Osteocyte (in vitro differentiated cells): ENCODE results near the gene IFNG-AS1. TPM values are rescaled to one million over a fixed set of nuclear protein-coding genes. Genes with fewer than 3 reads are reported as not detected.
A peak's percentile ranks its signal among the peaks of the same experiment; 100 is the strongest.

Experiments
- DNase-seq: peaks from one replicate; pipeline ENCODE4 v3.0.0; 2021; ENCODE audit warnings: mixed read lengths; ENCODE audit not compliant: unreplicated experiment; ENCODE audit errors: extremely low spot score
- H3K27ac Mint-ChIP-seq: one replicate; pipeline ENCODE4 v1.8.0; 2021; ENCODE audit warnings: mild to moderate bottlenecking, mixed read lengths; ENCODE audit not compliant: unreplicated experiment
- H3K27me3 Mint-ChIP-seq: one replicate; pipeline ENCODE4 v1.8.0; 2021; ENCODE audit warnings: mixed read lengths; ENCODE audit not compliant: unreplicated experiment
- H3K36me3 Mint-ChIP-seq: one replicate; pipeline ENCODE4 v1.8.0; 2021; ENCODE audit warnings: mixed read lengths; ENCODE audit not compliant: unreplicated experiment
- H3K4me1 Mint-ChIP-seq: one replicate; pipeline ENCODE4 v1.8.0; 2021; ENCODE audit warnings: mixed read lengths; ENCODE audit not compliant: unreplicated experiment
- H3K4me3 Mint-ChIP-seq: one replicate; pipeline ENCODE4 v1.8.0; 2021; ENCODE audit warnings: mild to moderate bottlenecking, moderate library complexity, mixed read lengths; ENCODE audit not compliant: unreplicated experiment
- H3K9me3 Mint-ChIP-seq: one replicate; pipeline ENCODE4 v1.8.0; 2021; ENCODE audit warnings: mixed read lengths; ENCODE audit not compliant: unreplicated experiment
- total RNA-seq: library from RNA; stranded (reverse); gene quantifications from 2 replicates; pipeline ENCODE4 v1.2.1, GENCODE V29; 2021
- TF ChIP-seq, protein P1 (sequence below): fragments of 200-600 bp; sonication (generic); IDR thresholded peaks from 2 replicates; pipeline ENCODE4 v1.5.0; 2021; ENCODE audit warnings: antibody characterized with exemption, mild to moderate bottlenecking, moderate library complexity

IFNG-AS1 gene
- total RNA-seq, 1 donor from 2014 or later = not detected

DNA sequence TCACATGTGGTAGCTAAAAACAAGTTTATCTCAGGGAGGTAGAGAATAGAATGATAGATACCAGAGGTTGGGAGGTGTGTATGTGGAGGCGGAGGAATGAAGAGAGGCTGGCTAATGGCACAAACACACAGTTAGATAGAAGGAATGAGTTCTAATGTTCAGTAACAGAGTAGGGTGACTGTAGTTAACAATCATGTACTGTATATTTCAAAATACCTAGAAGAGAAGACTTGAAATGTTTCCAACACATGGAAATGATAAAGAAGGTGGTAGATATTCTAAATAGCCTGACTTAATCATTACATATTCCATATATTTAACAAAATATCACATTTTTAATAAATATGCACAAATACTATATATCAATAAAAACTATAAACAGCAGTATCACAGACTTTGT is 8.9 kb upstream of the IFNG-AS1 start:
- Mint-ChIP-seq H3K4me3 (no peak overlapping the region), H3K9me3 (peaks cover 9% of the 10 kb centered on the region), H3K4me1 (peaks cover 28% of the 10 kb centered on the region), H3K27ac (peak overlapping the region; percentile 51), H3K36me3 (peaks cover 3% of the 10 kb centered on the region), H3K27me3 (no peaks in the 10 kb centered on the region)
- no peak for DNase-seq
- TF ChIP-seq, protein P1, sequence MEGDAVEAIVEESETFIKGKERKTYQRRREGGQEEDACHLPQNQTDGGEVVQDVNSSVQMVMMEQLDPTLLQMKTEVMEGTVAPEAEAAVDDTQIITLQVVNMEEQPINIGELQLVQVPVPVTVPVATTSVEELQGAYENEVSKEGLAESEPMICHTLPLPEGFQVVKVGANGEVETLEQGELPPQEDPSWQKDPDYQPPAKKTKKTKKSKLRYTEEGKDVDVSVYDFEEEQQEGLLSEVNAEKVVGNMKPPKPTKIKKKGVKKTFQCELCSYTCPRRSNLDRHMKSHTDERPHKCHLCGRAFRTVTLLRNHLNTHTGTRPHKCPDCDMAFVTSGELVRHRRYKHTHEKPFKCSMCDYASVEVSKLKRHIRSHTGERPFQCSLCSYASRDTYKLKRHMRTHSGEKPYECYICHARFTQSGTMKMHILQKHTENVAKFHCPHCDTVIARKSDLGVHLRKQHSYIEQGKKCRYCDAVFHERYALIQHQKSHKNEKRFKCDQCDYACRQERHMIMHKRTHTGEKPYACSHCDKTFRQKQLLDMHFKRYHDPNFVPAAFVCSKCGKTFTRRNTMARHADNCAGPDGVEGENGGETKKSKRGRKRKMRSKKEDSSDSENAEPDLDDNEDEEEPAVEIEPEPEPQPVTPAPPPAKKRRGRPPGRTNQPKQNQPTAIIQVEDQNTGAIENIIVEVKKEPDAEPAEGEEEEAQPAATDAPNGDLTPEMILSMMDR = no peak

DNA sequence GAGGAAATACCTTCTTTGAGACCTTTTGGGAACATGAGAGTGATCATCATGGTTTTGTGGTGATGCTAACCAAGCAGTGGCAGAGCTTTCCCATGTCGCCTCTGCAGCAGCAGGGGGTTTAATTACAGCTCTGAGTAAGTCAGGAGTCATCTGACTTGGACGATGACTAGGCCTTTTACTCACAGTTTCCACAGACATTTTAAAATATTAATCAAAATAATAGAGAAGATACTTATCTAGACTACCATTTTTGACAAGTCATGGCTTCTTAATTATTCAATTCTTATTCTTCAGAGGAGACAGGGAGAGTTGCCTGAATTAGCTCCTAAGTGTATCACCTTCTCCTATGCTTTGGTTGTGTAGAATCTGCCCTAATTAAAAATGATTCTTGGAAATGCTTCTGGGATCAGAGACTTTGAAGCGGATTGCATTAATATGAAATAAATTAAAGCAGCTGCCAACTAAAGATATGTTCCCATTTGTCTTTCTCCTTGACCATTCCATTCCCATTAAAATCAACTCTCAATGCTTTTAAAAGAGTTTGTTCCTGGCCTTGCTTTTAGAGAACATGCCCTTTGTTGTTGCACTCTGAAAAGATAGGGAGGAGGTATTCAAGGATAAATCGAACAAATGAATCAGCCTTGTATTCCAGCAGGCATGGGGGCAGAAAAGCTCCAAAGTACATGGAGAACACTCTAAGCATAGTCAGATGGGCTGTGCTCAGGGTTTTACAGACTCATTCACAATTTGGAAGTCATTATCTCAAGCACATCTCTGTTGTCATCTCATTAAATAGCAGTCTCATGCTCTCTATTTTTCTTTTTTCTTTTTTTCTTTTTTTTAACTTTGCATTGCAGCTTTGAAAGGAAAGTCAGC is 7.7 kb upstream of the IFNG-AS1 start:
- TF ChIP-seq, protein P1 = no peak
- Mint-ChIP-seq H3K4me1 (peaks cover 28% of the 10 kb centered on the region), H3K27me3 (no peaks in the 10 kb centered on the region), H3K36me3 (peaks cover 3% of the 10 kb centered on the region), H3K9me3 (peaks cover 9% of the 10 kb centered on the region), H3K4me3 (no peak overlapping the region), H3K27ac (peak overlapping the region; percentile 87)
- no peak for DNase-seq

DNA sequence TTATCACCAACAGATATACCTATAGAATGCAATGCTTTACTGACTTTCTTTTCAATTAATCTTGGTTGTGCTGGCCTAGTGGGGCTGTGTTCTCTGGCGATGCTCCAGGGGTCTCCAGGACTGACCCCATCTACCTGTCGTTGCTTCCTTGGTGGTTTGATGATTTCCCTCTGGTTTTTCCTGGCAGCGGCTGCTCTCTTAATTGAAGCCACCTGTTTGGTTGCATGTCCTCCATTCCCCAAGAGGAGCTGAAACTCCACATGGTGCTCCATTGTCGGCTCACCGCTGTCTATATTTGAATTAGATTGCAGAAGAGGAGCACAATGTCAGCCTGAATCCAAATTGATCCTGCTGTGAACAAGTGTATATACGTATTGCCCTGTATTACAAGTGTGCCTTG is 7.1 kb upstream of the IFNG-AS1 start:
- peaks cover 3% of the 10 kb centered on the region for H3K36me3 Mint-ChIP-seq
- TF ChIP-seq, protein P1 = no peak
- H3K4me1 Mint-ChIP-seq = peaks cover 28% of the 10 kb centered on the region
- H3K27ac Mint-ChIP-seq = peak overlapping the region; percentile 87
- DNase-seq = no peak
- no peak overlapping the region for H3K4me3 Mint-ChIP-seq
- no peaks in the 10 kb centered on the region for H3K27me3 Mint-ChIP-seq
- H3K9me3 Mint-ChIP-seq = peaks cover 9% of the 10 kb centered on the region

DNA sequence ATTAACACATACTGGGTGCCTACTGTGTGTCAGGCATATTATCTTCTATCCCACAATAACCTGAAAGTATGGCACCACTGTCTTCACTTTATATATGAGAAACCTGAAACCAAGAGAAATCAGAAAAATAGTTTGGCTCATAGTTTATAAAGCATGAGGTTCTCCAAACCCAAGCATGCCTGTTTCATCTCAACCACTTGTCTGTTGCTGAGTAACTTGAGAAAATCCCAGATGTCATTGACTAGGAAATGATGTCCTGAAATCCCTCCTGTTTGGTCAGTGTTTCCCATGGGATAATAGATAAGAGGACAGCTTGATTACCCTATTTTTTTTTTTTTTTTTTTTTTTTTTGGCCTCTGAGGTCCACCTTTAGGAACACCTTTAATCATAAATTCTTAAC is 2.6 kb upstream of the IFNG-AS1 start:
- Mint-ChIP-seq H3K36me3 (no peaks in the 10 kb centered on the region), H3K4me3 (no peak overlapping the region), H3K4me1 (peaks cover 13% of the 10 kb centered on the region), H3K27ac (no peak overlapping the region), H3K27me3 (no peaks in the 10 kb centered on the region), H3K9me3 (no peaks in the 10 kb centered on the region)
- no peak for DNase-seq
- TF ChIP-seq, protein P1 = no peak

DNA sequence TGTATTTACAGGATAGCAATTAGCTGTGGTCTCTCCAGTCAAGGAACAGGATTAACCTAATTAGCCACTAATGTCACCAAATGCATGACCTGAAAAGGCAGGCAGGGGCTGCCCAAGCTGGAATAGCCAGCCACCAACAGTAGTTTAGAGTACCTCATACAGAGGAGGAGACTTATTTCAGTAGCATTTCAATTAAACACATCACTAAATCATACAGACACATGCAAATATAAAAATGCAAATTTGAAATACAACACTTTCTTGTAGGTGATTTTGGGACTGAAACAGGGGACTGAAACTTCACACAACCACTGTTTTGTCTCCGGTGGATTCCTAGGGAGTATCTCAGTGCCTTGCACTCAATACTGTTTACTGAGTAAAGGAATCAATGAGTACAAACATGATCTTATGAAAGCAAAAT is 636 bp upstream of the IFNG-AS1 start:
- no peaks in the 10 kb centered on the region for H3K27me3 Mint-ChIP-seq
- H3K4me3 Mint-ChIP-seq = no peak overlapping the region
- H3K27ac Mint-ChIP-seq = no peak overlapping the region
- DNase-seq = no peak
- H3K4me1 Mint-ChIP-seq = no peaks in the 10 kb centered on the region
- H3K36me3 Mint-ChIP-seq = no peaks in the 10 kb centered on the region
- TF ChIP-seq, protein P1 = no peak
- H3K9me3 Mint-ChIP-seq = no peaks in the 10 kb centered on the region
